K562 (cell line): Measurements from ENCODE around the gene MMP24. TPM values are rescaled to one million over a fixed set of nuclear protein-coding genes. Genes with fewer than 3 reads are reported as not detected.
A peak's percentile ranks its signal among the peaks of the same experiment; 100 is the strongest.

Experiments
- ATAC-seq: fragments of 200-7000 bp; cut with Tn5 transposase; 3 replicates; pipeline ENCODE4 v1.9.1; 2020; ENCODE audit warnings: moderate library complexity
- BruUV-seq: library from RNA; stranded (reverse); fragments of 400-500 nt; replicated peaks from 2 replicates; lab custom pipeline; 2021; lab: Mats Ljungman, UMichigan
- CTCF ChIA-PET: fragments of 300-600 bp; formaldehyde crosslinking; extraction: SDS; loops from one replicate; lab custom pipeline; 2021; ENCODE audit warnings: low intra/inter-chr PET ratio; lab: Yijun Ruan, JAX
- POLR2A ChIA-PET: fragments of 300-600, 350-650 bp; sonication (Branson Sonifier 250); formaldehyde crosslinking; extraction: SDS; loops from one replicate; lab custom pipeline; 2021; ENCODE audit warnings: antibody characterized with exemption, inconsistent platforms; lab: Yijun Ruan, JAX
- DNase-seq, 4 experiments: peaks; one replicate each; pipeline versions ENCODE4 v3.0.0 to v3.0.0-alpha.2; 2011 to 2018; ENCODE audit warnings: low spot score in 3 of 4, mixed read lengths in 3 of 4; ENCODE audit errors: extremely low read depth in 1 of 4
- FAIRE-seq: peaks from 2 replicates; lab custom pipeline; 2011; peaks lifted over from hg19 to GRCh38; lab: Jason Lieb, UNC
- H2AFZ ChIP-seq: 2 replicates; pipeline ENCODE4 v1.6.0; 2011; ENCODE audit warnings: low read depth, low read length, control low read depth, inconsistent platforms
- H3K27ac ChIP-seq: fragments of 200-600 bp; 3 replicates; pipeline ENCODE4 v1.8.0; 2011; ENCODE audit warnings: low read depth, mild to moderate bottlenecking, control low read depth, inconsistent platforms, low read length, moderate library complexity, mixed read lengths; ENCODE audit errors: extremely low read depth
- H3K27me3 ChIP-seq, 2 experiments: fragments of 300-600 bp in 1 of 2; 2 replicates in 1 of 2; 3 replicates in 1 of 2; pipeline versions ENCODE4 v1.6.0 to v1.8.0; 2011; ENCODE audit warnings: inconsistent platforms in 2 of 2, low read length in 2 of 2, mild to moderate bottlenecking in 1 of 2, mixed read lengths in 1 of 2, moderate library complexity in 1 of 2; ENCODE audit not compliant: control insufficient read depth in 2 of 2, insufficient read depth in 2 of 2
- H3K36me3 ChIP-seq: fragments of 300-600 bp; 3 replicates; pipeline ENCODE4 v1.8.0; 2011; ENCODE audit warnings: mild to moderate bottlenecking, low read length, inconsistent platforms; ENCODE audit not compliant: control insufficient read depth, insufficient read depth
- H3K4me1 ChIP-seq, 2 experiments: fragments of 200-600 bp in 1 of 2; replicated peaks in 1 of 2; 2 replicates in 1 of 2; 3 replicates in 1 of 2; pipeline versions ENCODE4 v1.5.1 to v1.8.0; 2011; ENCODE audit warnings: inconsistent platforms in 2 of 2, low read length in 2 of 2, mild to moderate bottlenecking in 1 of 2, mixed read lengths in 1 of 2, moderate library complexity in 1 of 2; ENCODE audit not compliant: control insufficient read depth in 2 of 2, insufficient read depth in 2 of 2
- H3K4me2 ChIP-seq: 2 replicates; pipeline ENCODE4 v1.6.1; 2011; ENCODE audit warnings: low read length, control low read depth, inconsistent platforms, mixed read lengths; ENCODE audit not compliant: insufficient read depth
- H3K4me3 ChIP-seq: fragments of 200-600 bp; sonication (generic), shearing (Covaris generic); 2 replicates; pipeline ENCODE4 v1.5.1; 2016; ENCODE audit warnings: control low read depth, inconsistent platforms
- H3K79me2 ChIP-seq: fragments of 200-600 bp; 3 replicates; pipeline ENCODE4 v1.8.0; 2011; ENCODE audit warnings: low read length, inconsistent platforms; ENCODE audit not compliant: control insufficient read depth, insufficient read depth
- H3K9ac ChIP-seq, 2 experiments: 2 replicates each; pipeline versions ENCODE4 v1.6.0 to v1.6.1; 2011; ENCODE audit warnings: low read depth in 2 of 2, low read length in 2 of 2, control low read depth in 1 of 2, inconsistent platforms in 1 of 2, mild to moderate bottlenecking in 1 of 2, mixed read lengths in 1 of 2; ENCODE audit not compliant: insufficient read depth in 1 of 2
- H3K9me1 ChIP-seq: one replicate; pipeline ENCODE4 v1.6.0; 2011; ENCODE audit warnings: inconsistent platforms, mild to moderate bottlenecking, low read length, moderate library complexity; ENCODE audit not compliant: control insufficient read depth, insufficient read depth
- H3K9me3 ChIP-seq: replicated peaks from 2 replicates; pipeline ENCODE4 v1.5.1; 2011; ENCODE audit warnings: low read depth, low read length, inconsistent platforms; ENCODE audit not compliant: control insufficient read depth, insufficient read depth
- H4K20me1 ChIP-seq: replicated peaks from 2 replicates; pipeline ENCODE4 v1.6.1; 2011; ENCODE audit warnings: low read length, inconsistent platforms, mixed read lengths; ENCODE audit not compliant: control insufficient read depth, insufficient read depth
- E2F6 ChIP-seq, 2 experiments: IDR thresholded peaks; 2 replicates each; pipeline ENCODE4 v1.6.1; 2011; ENCODE audit warnings: borderline replicate concordance in 1 of 2, control low read depth in 1 of 2, low read depth in 1 of 2, low read length in 1 of 2, mild to moderate bottlenecking in 1 of 2, mixed read lengths in 1 of 2, moderate library complexity in 1 of 2; ENCODE audit not compliant: insufficient read depth in 1 of 2, insufficient read length in 1 of 2, poor library complexity in 1 of 2, severe bottlenecking in 1 of 2; ENCODE audit errors: extremely low read depth in 1 of 2
- TAF9B ChIP-seq: fragments of 450-650 bp; IDR thresholded peaks from 2 replicates; pipeline ENCODE4 v1.6.1; 2018; ENCODE audit warnings: mild to moderate bottlenecking; ENCODE audit not compliant: partially characterized antibody
- ZNF121 ChIP-seq: sonication (generic); formaldehyde crosslinking; conservative IDR thresholded peaks from 2 replicates; pipeline ENCODE4 v1.8.0; 2022; ENCODE audit warnings: missing genetic modification reagents
- WGBS: fragments of 100-300 bp; shearing (Covaris generic); methylation state at CpG from one replicate; pipeline ENCODE4 v1.1.6; 2016; ENCODE audit warnings: low coverage, mixed read lengths; ENCODE audit not compliant: insufficient coverage; ENCODE audit errors: missing lambda C conversion rate; 5-methylcytosine and 5-hydroxymethylcytosine counted together
- in situ Hi-C: fragments of 300-500 bp; cut with MboI; formaldehyde crosslinking; loops from 4 replicates; pipeline ENCODE4 v1.15.0; 2018; ENCODE audit warnings: inconsistent platforms, mixed read lengths
- intact Hi-C: fragments of 100-400 bp; cut with micrococcal nuclease; formaldehyde crosslinking; loops from 2 replicates; pipeline ENCODE4 v1.14.2; 2022
- polyA plus RNA-seq, 8 experiments: library from polyadenylated mRNA; depleted of rRNA in 4 of 8; stranded (reverse) in 5 of 8; unstranded in 3 of 8; fragments of >200 nt; fragmentation: Nextera tagmentation in 2 of 8; fragmentation: Illumina TruSeq in 1 of 8; extraction: Ambion mirVana in 2 of 8; extraction: Trizol in 1 of 8; gene quantifications; 2 replicates each; pipeline versions ENCODE4 v1.2.1 to v1.2.3, GENCODE V29; 2011 to 2014; ENCODE audit warnings: inconsistent platforms in 1 of 8, missing spikeins in 1 of 8
- total RNA-seq, 7 experiments: library from RNA; depleted of rRNA in 6 of 7; stranded (reverse); fragments of >200 nt in 6 of 7; fragmentation: Illumina TruSeq in 2 of 7; extraction: Trizol in 2 of 7; gene quantifications; 2 replicates each; pipeline versions ENCODE4 v1.2.1 to v1.2.3, GENCODE V29; 2011 to 2021; ENCODE audit warnings: low replicate concordance in 1 of 7

MMP24 gene
- total and polyA plus RNA-seq, 9 of the 15 experiments (the other 6 are each of a cell fraction or from before 2014, with no cell fraction given): 0.03 to 0.07 (median 0.03) TPM; not detected in 6

- peaks cover 31 to 60% of the 10 kb centered on the region in 2 experiments for H3K27me3 ChIP-seq
- H4K20me1 ChIP-seq: 0 out of 2 replicates have a peak, but pooled peaks cover 2% of the 10 kb centered on the region
- 0 out of 4 replicates have a peak overlapping the region, but pooled peaks of 1 of the 2 experiments have one; percentile 26 for H3K9ac ChIP-seq
- H3K9me1 ChIP-seq: no peaks in the 10 kb centered on the region
- H3K9me3 ChIP-seq: no peaks in the 10 kb centered on the region
- peaks cover 3 to 19% of the 10 kb centered on the region in 2 experiments; a peak in 4 of 5 replicates for H3K4me1 ChIP-seq
- DNase-seq (no peak), ATAC-seq (no peak), FAIRE-seq (no peak)
- no peak overlapping the region for H3K4me3 ChIP-seq
- H3K79me2 ChIP-seq: no peaks in the 10 kb centered on the region
- ChIA-PET POLR2A (interaction anchor here (0.9 to 1.1 kb wide), 2 partner anchors 10 to 163 kb away, joined by 4 to 6 read pairs; no protein-coding TSS in a partner anchor), CTCF (no interaction called here)
- BruUV-seq: no TSS peak
- no peaks in the 10 kb centered on the region for H3K36me3 ChIP-seq
- intact Hi-C loops: no loop called here
- no peak overlapping the region for H3K4me2 ChIP-seq
- WGBS: 30% methylated on average over 18 of the region's 19 CpGs
- H2AFZ ChIP-seq: no peak overlapping the region
- TF ChIP-seq TAF9B: no peak
- 0 out of 2 replicates have a peak, but pooled peaks have one; percentile 14 for TF ChIP-seq ZNF121
- peak in 1 of 2 experiments; percentile 34 for TF ChIP-seq E2F6 (IDR thresholded peaks at IDR 0.05; ENCODE audit: borderline replicate concordance in 1 of 2, extremely low read depth in 1 of 2, insufficient read depth in 1 of 2, insufficient read length in 1 of 2, low read depth in 1 of 2, low read length in 1 of 2, poor library complexity in 1 of 2, severe bottlenecking in 1 of 2)
- H3K27ac ChIP-seq: no peak overlapping the region
- in situ Hi-C loops: no loop called here
Observed at GRCh38 chr20:35293303-35294292, 67.1 kb downstream of the MMP24 start.
